T-helper 2 cell treated with Interferon-gamma antibody and Interleukin-4, amounts not matched to agents 100 ng/mL and 5 ng/mL, for 36 hours (primary cell): ENCODE measurements around the gene HHAT. TPM values are rescaled to one million over a fixed set of nuclear protein-coding genes. Genes with fewer than 3 reads are reported as not detected.

Source experiments
- intact Hi-C: fragments of 100-400 bp; cut with micrococcal nuclease; formaldehyde crosslinking; loops from one replicate; pipeline ENCODE4 v1.15.1; 2023
- total RNA-seq: library from RNA; stranded (reverse); gene quantifications from 2 replicates; pipeline ENCODE4 v1.2.3, GENCODE V29; 2022

HHAT gene
- total RNA-seq, 1 donor from 2014 or later, result 0.73 TPM

DNA sequence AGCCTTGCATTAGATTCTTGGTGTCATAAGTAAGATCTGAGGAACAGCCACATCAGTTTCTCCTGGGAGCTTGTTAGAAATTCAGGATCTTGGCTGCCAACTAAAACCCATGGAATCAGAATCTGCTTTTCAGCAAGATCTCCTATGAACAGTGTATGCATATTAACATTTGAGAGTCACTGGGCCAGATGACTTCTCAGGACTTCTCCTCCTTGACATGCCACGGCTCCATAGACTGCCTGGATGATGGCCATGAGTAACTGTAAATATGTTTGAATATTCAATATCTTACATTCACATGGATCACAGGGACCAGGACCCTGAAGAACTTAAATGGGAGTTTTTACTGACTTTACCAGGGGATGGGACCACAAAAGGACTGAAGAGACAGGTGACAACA is 148.0 kb downstream of the HHAT start:
- intact Hi-C loops, result no loop called here

- intact Hi-C loops, result no loop called here
Observed at GRCh38 chr1:210477328-210477924, 148.7 kb downstream of the HHAT start.

DNA sequence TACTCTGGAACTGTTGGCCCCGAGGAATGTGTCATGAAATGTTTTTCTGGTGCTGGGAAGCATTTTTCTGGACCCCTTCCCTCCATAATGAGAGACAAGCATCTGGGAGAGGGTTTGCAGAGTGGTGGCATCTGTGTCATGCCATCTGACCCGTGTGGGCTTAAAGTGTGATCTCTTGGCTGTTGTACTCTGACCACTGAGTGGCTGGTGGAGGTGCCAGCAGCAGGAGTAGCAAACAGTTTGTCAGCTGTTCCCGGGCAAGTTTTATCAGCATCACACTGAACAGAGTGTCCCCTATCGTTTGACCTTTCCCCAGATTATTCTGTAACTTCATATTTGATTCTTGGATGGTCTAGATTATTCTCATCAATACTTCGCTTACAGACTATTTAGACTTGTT is 150.1 kb downstream of the HHAT start:
- intact Hi-C loops, result no loop called here

GRCh38 chr1:210482491-210482890 is 153.8 kb downstream of the HHAT start:
- intact Hi-C loops, result no loop called here

DNA sequence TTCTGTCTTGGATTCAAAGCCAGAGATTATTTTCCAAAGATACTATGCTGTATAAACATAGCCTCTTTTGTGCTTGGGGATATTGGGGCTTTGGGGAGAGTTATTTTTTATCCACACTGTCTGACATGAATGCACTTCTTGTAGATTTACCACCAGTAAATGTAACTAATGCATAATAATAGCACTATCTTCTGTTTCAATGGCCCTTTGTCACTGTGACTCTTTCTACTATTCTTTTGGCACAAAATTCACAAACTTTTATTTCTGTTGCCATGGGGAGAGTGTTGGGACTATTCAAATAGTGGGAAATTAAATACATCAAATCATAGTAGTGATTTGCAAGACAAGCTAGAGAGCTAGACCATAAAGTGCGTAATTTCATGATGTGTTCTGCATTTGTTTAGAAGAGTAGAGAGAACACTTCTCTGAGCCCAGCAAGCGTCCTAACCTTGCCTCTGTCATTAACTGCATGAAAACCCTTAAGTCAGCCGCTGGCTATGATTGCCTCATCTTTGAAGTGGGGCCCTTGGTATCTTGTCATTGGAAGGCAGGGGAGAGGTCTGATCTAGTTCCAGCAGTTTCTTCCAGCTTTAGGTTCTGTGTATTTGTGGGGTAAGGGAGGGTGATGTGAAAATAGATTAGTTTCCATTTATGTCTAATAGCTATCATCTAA is 154.4 kb downstream of the HHAT start:
- intact Hi-C loops, result no loop called here

- intact Hi-C loops, result no loop called here
Observed at GRCh38 chr1:210483821-210484220, 155.1 kb downstream of the HHAT start.

DNA sequence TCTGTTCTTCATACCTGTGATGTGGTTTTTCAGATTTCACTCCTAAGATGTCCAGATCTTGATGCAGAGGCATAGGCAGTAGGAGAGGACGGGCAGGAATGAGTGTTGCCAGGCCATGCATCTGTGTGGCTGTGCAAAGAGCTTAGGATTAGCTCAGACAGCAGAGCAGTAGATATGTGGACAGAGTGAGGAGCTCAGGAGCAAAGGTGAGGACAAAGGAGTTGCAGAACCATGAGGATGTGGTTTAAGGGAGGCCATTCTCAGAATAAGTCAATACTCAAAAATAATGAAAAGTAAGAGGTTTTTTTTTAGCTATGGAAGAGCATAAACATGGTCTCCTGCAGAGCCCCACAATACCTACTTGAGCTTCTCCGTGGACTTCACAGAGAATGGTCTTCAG is 158.3 kb downstream of the HHAT start:
- intact Hi-C loops, result no loop called here

DNA sequence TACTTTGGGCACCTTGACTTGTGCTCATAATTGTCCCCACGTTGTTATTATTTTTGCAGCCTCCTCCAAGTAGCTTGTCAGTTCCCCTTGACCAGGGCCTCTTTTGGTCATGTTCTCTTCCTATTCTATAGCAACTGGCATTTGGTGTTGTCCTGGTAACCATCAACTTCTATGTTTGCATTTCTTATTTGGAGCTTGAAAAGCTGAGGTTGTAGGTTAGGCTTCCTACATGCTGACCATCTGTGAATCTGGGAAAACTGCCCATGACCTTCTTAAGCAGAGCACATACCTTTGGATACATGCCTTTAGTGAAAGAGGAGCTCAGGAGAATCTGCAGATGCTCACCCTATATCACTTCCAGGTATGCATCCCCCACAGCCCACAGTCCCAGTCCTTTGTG is 160.8 kb downstream of the HHAT start:
- intact Hi-C loops, result no loop called here

DNA sequence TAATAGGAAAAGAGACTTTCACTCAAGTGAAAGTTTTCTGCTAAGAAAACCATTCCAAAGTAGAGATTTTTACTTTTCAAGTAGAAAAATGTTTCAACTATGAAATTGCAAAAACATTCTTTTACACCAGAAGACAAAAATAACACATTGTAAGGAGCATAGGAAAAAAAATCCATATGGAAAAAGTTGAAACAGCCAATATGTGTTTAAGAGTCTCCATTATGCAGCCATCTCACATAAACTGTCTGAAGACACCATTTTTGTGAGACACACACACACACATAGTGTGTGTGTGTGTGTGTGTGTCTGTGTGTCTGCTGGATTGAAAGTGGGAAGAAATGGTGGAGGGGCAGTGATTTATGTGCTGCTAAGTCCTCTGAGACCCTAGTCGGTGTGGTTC is 162.1 kb downstream of the HHAT start:
- intact Hi-C loops, result no loop called here

GRCh38 chr1:210496063-210496462 is 167.4 kb downstream of the HHAT start:
- intact Hi-C loops, result no loop called here

- intact Hi-C loops, result no loop called here
Observed at GRCh38 chr1:210499956-210500355, 171.3 kb downstream of the HHAT start.

- intact Hi-C loops, result no loop called here
Observed at GRCh38 chr1:210500831-210501230, 172.1 kb downstream of the HHAT start.

DNA sequence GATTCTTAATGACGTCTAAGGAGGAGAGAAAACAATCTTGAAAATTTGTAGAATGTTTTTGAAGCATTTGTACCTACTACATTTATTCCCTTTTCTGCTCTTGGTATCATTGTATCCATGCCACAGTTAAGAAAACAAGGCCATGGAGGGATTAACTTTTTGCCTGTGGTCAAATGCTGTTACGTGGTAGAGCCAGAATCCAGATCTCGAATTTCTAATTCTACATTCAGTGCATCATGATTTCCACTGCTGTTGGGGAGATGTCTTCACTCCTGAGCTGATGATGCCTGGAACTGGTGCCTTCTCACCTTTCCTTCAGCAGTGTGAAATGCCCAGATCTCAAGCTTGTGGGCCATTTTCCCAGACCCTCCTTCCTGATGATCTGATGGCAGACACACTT is 175.6 kb downstream of the HHAT start:
- intact Hi-C loops, result no loop called here

DNA sequence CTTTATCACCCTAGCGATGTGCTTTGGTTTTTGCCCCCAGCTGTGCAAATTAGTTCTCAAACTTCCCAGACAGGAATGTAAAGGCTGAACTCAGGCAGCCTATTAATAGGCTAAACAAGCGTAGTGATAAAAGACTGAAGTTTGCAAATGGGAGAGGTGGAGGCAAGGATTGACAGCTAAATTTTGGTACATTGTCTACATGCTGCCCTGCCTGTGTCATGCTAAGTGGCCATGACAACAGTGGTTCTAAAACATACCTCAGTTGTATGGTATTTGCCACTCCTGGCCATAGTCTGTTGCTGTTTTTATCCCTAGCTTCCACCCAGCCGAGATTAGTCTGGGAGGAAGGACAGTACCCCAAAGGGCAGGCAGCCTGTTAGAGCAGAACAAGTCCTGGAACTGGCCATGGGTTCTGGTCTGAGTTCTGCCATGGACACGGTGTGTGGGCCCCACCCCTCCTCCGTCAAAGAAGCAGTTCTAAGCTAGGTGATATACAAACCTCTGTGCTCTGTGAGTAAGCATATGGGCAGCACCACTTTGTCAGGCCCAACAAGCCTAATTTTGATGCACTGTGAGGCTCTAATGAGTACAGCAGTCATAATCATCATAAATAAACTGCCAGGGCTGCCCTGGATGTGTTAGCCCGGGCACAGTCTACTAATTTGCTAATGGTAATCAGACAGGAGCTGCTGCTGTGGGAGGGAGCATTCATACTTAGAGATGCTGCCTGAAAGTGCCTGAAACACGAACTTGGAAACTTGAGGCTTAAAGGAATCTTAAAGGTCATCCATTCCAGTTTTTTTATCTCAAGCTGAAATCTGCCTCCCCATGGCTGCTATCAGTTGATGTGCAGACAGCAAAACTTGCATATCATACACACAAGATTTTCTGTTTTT is 177.1 kb downstream of the HHAT start:
- intact Hi-C loops, result no loop called here

DNA sequence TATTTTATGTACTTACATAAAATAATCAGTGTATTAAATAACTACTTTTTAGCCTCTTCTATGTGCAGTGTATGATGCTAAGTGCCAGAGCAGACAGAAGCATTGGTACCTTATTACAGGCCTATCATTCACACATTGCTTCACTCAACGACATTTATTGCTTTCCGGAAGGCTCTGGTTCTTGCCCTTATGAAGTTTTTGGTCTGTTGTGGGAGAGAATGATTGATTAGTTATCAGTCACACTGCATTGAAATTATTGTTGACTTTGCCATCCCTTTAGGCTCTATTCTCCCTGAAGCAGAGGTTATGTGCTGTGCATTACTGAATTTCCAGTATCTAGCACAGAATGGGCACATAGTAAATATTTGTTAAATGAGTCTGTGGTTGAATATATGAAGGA is 178.0 kb downstream of the HHAT start:
- intact Hi-C loops, result no loop called here

DNA sequence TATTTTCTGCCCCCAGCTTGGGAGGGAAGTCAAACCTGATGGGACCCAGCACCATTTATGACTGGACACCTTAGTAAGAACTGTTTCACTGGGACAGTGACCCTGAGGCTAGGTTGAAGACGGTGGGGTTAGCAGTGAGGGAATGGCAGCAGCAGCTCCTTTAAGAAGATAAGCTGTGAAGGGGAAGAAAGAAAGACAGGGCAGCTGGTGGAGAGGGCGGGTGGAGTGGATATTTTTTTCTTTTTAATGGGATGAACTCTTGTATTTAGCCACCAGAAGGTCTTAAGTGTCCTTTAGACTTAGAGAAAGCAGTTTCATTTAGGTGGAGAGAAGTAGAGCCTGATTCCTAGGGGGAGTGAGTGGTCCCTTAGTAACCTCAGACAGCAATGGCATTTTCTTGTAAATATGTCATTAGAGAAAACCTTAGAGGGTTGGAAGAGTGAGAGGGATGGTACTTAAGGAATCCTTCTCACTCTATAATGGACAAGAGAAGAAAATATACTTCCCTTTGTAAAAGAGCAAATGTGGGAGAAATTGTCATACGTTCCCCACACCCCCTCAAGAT is 187.5 kb downstream of the HHAT start:
- intact Hi-C loops, result no loop called here

DNA sequence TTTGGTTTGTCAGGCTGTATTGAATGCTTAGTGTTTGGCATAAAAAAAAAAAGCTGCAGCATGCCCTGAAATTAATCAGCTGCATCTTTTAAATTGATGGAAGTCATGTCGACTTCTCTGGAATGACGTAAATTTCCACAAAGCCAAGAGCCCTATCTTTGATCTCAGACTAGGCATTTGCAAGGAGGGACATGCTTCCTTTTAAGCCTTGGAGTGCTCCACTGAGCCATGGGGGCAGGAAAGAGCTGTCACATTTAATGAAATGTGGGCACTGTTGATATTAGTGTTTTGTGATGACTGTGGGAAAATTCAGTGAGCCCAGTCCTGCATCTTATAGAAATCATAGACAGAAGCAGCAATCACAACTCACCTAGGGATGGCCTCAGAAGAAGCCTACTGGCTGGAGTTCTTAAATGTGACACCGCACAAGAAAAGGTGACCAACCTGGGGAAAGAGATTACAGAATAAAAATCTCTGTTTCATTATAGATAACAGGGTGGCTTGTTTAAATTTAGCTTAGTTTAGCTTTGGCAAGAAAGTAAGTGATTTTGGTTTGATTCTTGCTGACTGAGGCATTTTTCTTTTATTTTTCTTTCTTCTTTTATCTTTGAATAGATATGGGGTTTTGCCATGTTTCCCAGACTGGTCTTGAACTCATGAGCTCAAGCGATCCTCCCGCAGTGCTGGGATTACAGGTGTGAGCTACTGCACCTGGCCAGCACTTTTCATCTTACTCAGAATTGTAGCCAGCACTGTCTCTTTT is 188.2 kb downstream of the HHAT start:
- intact Hi-C loops, result no loop called here

GRCh38 chr1:210523830-210524229 is 195.1 kb downstream of the HHAT start:
- intact Hi-C loops, result no loop called here

GRCh38 chr1:210525716-210526454 is 197.2 kb downstream of the HHAT start:
- intact Hi-C loops, result no loop called here

DNA sequence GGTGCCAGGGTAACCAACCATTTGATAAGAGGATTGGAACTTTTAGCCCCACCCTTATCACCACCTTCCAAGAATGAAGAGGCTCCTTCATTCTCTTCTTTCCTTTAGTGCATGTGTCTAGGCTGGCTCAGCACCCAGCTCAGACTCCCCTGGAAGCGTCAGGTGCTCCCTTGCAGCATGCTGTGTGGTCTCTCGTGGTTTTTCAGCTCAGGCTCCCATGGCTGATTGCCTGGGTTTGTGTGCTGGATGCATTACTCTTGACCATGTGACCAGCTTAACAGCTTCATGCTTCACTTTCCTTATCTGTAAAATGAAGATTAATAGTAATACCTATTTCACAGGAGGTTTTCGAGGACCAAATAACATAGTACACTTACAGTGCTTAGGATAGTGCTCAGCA is 198.4 kb downstream of the HHAT start:
- intact Hi-C loops, result no loop called here
